ENCODE data around the gene JMJD1C.

DNA sequence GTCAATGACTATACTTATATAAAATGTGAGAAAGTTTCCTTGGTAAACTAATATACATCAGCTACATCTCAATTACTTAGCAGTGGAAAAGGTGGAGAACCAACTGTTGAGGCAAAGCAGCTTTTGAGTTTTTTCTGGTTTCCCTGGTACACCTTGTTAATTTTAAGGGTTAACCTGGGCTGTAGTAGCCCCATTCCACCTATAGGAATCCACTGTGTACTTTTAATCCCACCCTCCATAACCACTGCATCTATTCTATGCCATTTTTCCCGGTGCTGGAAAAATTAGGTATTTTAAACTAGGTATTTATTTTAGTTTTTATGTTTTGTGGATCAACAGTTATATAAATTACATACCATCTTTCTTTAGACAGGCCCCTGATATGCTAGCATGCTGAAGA, 290.2 kb downstream of the JMJD1C start:
- TF ChIP-seq, protein P1, sequence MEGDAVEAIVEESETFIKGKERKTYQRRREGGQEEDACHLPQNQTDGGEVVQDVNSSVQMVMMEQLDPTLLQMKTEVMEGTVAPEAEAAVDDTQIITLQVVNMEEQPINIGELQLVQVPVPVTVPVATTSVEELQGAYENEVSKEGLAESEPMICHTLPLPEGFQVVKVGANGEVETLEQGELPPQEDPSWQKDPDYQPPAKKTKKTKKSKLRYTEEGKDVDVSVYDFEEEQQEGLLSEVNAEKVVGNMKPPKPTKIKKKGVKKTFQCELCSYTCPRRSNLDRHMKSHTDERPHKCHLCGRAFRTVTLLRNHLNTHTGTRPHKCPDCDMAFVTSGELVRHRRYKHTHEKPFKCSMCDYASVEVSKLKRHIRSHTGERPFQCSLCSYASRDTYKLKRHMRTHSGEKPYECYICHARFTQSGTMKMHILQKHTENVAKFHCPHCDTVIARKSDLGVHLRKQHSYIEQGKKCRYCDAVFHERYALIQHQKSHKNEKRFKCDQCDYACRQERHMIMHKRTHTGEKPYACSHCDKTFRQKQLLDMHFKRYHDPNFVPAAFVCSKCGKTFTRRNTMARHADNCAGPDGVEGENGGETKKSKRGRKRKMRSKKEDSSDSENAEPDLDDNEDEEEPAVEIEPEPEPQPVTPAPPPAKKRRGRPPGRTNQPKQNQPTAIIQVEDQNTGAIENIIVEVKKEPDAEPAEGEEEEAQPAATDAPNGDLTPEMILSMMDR (IDR thresholded peaks at IDR 0.05; ENCODE audit: insufficient read depth, low read length, poor library complexity, severe bottlenecking) = no peak
- TF ChIP-seq EZH2phosphoT487 (conservative IDR thresholded peaks at IDR 0.05; ENCODE audit: low read length) = no peak

Measured in SU-DHL-6 (cell line).